K562 (cell line): ENCODE data around the gene MPG. TPM values are rescaled to one million over a fixed set of nuclear protein-coding genes. Genes with fewer than 3 reads are reported as not detected.
A peak's percentile ranks its signal among the peaks of the same experiment; 100 is the strongest.

Source experiments
- ARID1B ChIP-seq: fragments of 450-650 bp; IDR thresholded peaks from 2 replicates; pipeline ENCODE4 v1.6.1; 2016; ENCODE audit warnings: antibody characterized with exemption, mild to moderate bottlenecking, inconsistent platforms
- ARNT ChIP-seq, 2 experiments: fragments of 450-650 bp; IDR thresholded peaks; 2 replicates each; pipeline ENCODE4 v1.6.1; 2016; ENCODE audit warnings: mild to moderate bottlenecking in 1 of 2
- ATF4 ChIP-seq: fragments of 450-650 bp; formaldehyde crosslinking; IDR thresholded peaks from 2 replicates; pipeline ENCODE4 v1.4.0; 2022; ENCODE audit warnings: mild to moderate bottlenecking, moderate library complexity
- BCOR ChIP-seq: fragments of 450-650 bp; IDR thresholded peaks from 2 replicates; pipeline ENCODE4 v1.6.1; 2016
- CREM ChIP-seq: IDR thresholded peaks from 2 replicates; pipeline ENCODE4 v1.6.1; 2014; ENCODE audit warnings: antibody characterized with exemption, low read depth
- ELF4 ChIP-seq: fragments of 450-650 bp; formaldehyde crosslinking; IDR thresholded peaks from 2 replicates; pipeline ENCODE4 v1.4.0; 2022; ENCODE audit warnings: missing genetic modification characterization
- ESRRA ChIP-seq: fragments of 450-650 bp; IDR thresholded peaks from 2 replicates; pipeline ENCODE4 v1.6.1; 2014; ENCODE audit warnings: low read depth, mild to moderate bottlenecking, moderate library complexity, borderline replicate concordance
- FOXP1 ChIP-seq: sonication (generic); formaldehyde crosslinking; IDR thresholded peaks from 2 replicates; pipeline ENCODE4 v1.8.0; 2022; ENCODE audit warnings: mild to moderate bottlenecking, missing genetic modification reagents
- HMG20B ChIP-seq: fragments of 250-450 bp; sonication (Bioruptor Pico); IDR thresholded peaks from 2 replicates; pipeline ENCODE4 v1.5.0; 2021; ENCODE audit warnings: mild to moderate bottlenecking
- HNRNPL ChIP-seq: fragments of 200-400 bp; formaldehyde crosslinking; IDR thresholded peaks from 2 replicates; pipeline ENCODE4 v1.6.1; 2017; ENCODE audit warnings: low read depth, mild to moderate bottlenecking, low read length
- IRF2 ChIP-seq: sonication (generic); formaldehyde crosslinking; IDR thresholded peaks from 2 replicates; pipeline ENCODE4 v1.8.1; 2022; ENCODE audit warnings: mild to moderate bottlenecking, missing genetic modification reagents
- JUND ChIP-seq, 2 experiments: IDR thresholded peaks; 2 replicates in 1 of 2; 3 replicates in 1 of 2; pipeline ENCODE4 v1.6.1; 2011; ENCODE audit warnings: borderline replicate concordance in 2 of 2, low read depth in 2 of 2, low read length in 2 of 2, improper control_type of control experiment in 1 of 2, missing biosample characterization in 1 of 2, missing genetic modification characterization in 1 of 2, missing genetic modification reagents in 1 of 2
- MTA3 ChIP-seq: fragments of 450-650 bp; formaldehyde crosslinking; IDR thresholded peaks from 2 replicates; pipeline ENCODE4 v1.6.1; 2017; ENCODE audit warnings: mild to moderate bottlenecking, borderline replicate concordance
- NFRKB ChIP-seq: fragments of 450-650 bp; IDR thresholded peaks from 2 replicates; pipeline ENCODE4 v1.6.1; 2016; ENCODE audit warnings: low read depth
- PHB2 ChIP-seq: fragments of 450-650 bp; IDR thresholded peaks from 2 replicates; pipeline ENCODE4 v1.6.1; 2017; ENCODE audit warnings: low read depth
- RFX1 ChIP-seq: fragments of 450-650 bp; IDR thresholded peaks from 2 replicates; pipeline ENCODE4 v1.6.1; 2016; ENCODE audit warnings: mild to moderate bottlenecking, moderate library complexity
- SAP30 ChIP-seq: fragments of 200-600 bp; sonication (generic); IDR thresholded peaks from 2 replicates; pipeline ENCODE4 v1.6.1; 2012; ENCODE audit warnings: borderline replicate concordance, low read depth, mild to moderate bottlenecking, moderate library complexity, low read length, control low read depth, inconsistent platforms; ENCODE audit not compliant: insufficient read depth, poor library complexity, severe bottlenecking
- TFAM ChIP-seq: fragments of 250-450 bp; sonication (Bioruptor Pico); conservative IDR thresholded peaks from 2 replicates; pipeline ENCODE4 v1.5.0; 2021; ENCODE audit warnings: mild to moderate bottlenecking, moderate library complexity
- TFAP4 ChIP-seq: sonication (generic); formaldehyde crosslinking; IDR thresholded peaks from 2 replicates; pipeline ENCODE4 v1.8.0; 2022; ENCODE audit warnings: missing genetic modification reagents, mild to moderate bottlenecking, moderate library complexity, borderline replicate concordance
- UBTF ChIP-seq, 2 experiments: IDR thresholded peaks; 2 replicates each; pipeline ENCODE4 v1.6.1; 2012; ENCODE audit warnings: improper control_type of control experiment in 2 of 2, low read depth in 2 of 2, low read length in 2 of 2, borderline replicate concordance in 1 of 2
- USF1 ChIP-seq: sonication (generic); formaldehyde crosslinking; IDR thresholded peaks from 2 replicates; pipeline ENCODE4 v1.9.0; 2022; ENCODE audit warnings: mild to moderate bottlenecking, missing genetic modification reagents
- ZEB2 ChIP-seq: fragments of 450-650 bp; IDR thresholded peaks from 2 replicates; pipeline ENCODE4 v1.6.1; 2016
- ZNF445 ChIP-seq: fragments of 250-450 bp; sonication (Bioruptor Pico); IDR thresholded peaks from 2 replicates; pipeline ENCODE4 v1.4.0; 2020; ENCODE audit warnings: low read depth, mild to moderate bottlenecking, moderate library complexity
- ZNF766 ChIP-seq: fragments of 200-800 bp; sonication (Bioruptor generic); conservative IDR thresholded peaks from 2 replicates; pipeline ENCODE4 v1.6.1; 2016; ENCODE audit warnings: missing genetic modification characterization, missing compliant biosample characterization
- polyA plus RNA-seq, 8 experiments: library from polyadenylated mRNA; depleted of rRNA in 4 of 8; stranded (reverse) in 5 of 8; unstranded in 3 of 8; fragments of >200 nt; fragmentation: Nextera tagmentation in 2 of 8; fragmentation: Illumina TruSeq in 1 of 8; extraction: Ambion mirVana in 2 of 8; extraction: Trizol in 1 of 8; gene quantifications; 2 replicates each; pipeline versions ENCODE4 v1.2.1 to v1.2.3, GENCODE V29; 2011 to 2014; ENCODE audit warnings: inconsistent platforms in 1 of 8, missing spikeins in 1 of 8
- total RNA-seq, 7 experiments: library from RNA; depleted of rRNA in 6 of 7; stranded (reverse); fragments of >200 nt in 6 of 7; fragmentation: Illumina TruSeq in 2 of 7; extraction: Trizol in 2 of 7; gene quantifications; 2 replicates each; pipeline versions ENCODE4 v1.2.1 to v1.2.3, GENCODE V29; 2011 to 2021; ENCODE audit warnings: low replicate concordance in 1 of 7

Gene MPG
- total and polyA plus RNA-seq, 9 of the 15 experiments (the other 6 are each of a cell fraction or from before 2014, with no cell fraction given): 0.42 to 226 (median 36.2) TPM

- TF ChIP-seq PHB2 (0 out of 2 replicates have a peak, but pooled peaks have one; percentile 18), ATF4 (CRISPR knock-in tag) (peak; percentile 25; the same call in 1 of the 2 replicates), ELF4 (peak; percentile 72; the same call in 1 of the 2 replicates), FOXP1 (CRISPR knock-in tag) (0 out of 2 replicates have a peak, but pooled peaks have one; percentile 31), MTA3 (peak; percentile 64), CREM (peak; percentile 58), USF1 (CRISPR knock-in tag) (peak; percentile 24; the same call in 1 of the 2 replicates), ZEB2 (peak; percentile 89), SAP30 (peak; percentile 16), ARNT (IDR thresholded peaks at IDR 0.05) (peak in 1 of 2 experiments; percentile 95; a peak in 1 of 4 replicates), TFAM (no peak), NFRKB (peak; percentile 20; the same call in 1 of the 2 replicates), BCOR (0 out of 2 replicates have a peak, but pooled peaks have one; percentile 6), HNRNPL (peak; percentile 37; the same call in 1 of the 2 replicates), IRF2 (CRISPR knock-in tag) (no peak), JUND (IDR thresholded peaks at IDR 0.05; ENCODE audit: borderline replicate concordance, low read depth, low read length) (peak; percentile 73), JUND (tag; IDR thresholded peaks at IDR 0.05; ENCODE audit: borderline replicate concordance, low read depth, low read length) (peak; percentile 76; the same call in 2 of the 3 replicates), UBTF (IDR thresholded peaks at IDR 0.05; ENCODE audit: borderline replicate concordance in 1 of 2, low read depth in 2 of 2, low read length in 2 of 2) (0 out of 4 replicates have a peak, but pooled peaks of 1 of the 2 experiments have one; percentile 31), ZNF766 (CRISPR knock-in tag) (peak; percentile 76; the same call in 1 of the 2 replicates), HMG20B (CRISPR knock-in tag) (no peak), RFX1 (no peak), ARID1B (peak; percentile 90), ZNF445 (CRISPR knock-in tag) (0 out of 2 replicates have a peak, but pooled peaks have one; percentile 44), TFAP4 (CRISPR knock-in tag) (peak; percentile 40; the same call in 1 of the 2 replicates), ESRRA (peak; percentile 96)
Measured at GRCh38 chr16:119835-120491, 41.9 kb downstream of the MPG start (continued).
